CD4-positive, alpha-beta T cell treated with Interleukin-12 subunit alpha and Interleukin-12 subunit beta, for 1 hour (primary cell): ENCODE data around the gene IL18R1.

Source experiments
- DNase-seq: peaks from one replicate; pipeline ENCODE4 v3.0.0-alpha.2; 2020

Gene IL18R1

DNA sequence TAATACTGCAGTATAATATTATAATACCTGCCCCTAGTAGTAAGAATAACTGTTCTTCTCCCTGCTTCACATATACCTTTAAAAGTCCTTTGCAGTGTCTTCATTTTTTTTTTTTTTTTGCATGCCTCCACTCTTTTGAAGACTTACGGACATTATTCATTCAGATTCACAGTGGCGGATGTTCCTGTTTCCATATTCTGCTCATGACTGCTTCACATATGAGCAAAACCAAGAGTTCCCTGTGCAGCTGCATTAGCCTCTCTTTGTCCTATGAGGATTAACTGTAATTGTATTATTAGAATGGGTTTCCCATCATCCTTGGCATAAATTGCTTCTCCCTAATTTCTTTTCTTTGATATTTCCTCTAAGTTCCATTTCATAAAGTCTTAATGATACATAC, 80.1 kb downstream of the IL18R1 start:
- DNase-seq = no peak

DNA sequence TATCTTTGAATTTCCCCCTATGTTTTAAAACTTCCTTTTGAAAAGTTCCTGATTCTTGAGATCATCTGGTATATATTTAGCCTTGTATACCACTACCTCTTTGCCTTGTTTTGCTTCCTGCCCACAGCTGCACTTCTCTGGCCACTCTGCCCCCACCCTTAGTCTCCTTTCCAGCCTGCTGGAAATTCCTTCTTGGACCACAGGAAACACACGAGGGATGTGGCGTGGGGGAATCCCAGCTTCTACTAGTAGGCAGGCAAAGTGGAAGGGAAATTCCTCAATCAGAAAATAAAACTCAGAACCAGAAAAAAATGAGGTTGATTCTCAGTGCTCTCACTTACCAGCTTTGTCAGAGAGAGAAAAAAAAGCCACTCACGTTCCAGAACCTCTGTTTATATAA, 80.7 kb downstream of the IL18R1 start:
- DNase-seq = peak; percentile 28

DNA sequence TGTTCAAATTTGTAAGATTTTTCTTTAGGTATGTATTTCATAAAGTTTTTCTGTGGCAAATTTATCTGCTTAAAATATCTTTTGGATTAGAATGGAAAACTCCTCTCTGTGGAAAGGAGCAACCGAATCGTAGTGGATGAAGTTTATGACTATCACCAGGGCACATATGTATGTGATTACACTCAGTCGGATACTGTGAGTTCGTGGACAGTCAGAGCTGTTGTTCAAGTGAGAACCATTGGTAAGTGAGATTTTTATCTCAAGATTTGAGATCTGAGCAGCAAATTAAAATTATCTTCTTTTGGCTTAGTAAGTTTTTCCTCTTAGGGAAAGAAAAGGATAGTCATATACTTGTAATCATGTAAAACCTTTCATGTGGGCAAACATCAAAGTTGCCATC, 81.5 kb downstream of the IL18R1 start:
- no peak for DNase-seq

DNA sequence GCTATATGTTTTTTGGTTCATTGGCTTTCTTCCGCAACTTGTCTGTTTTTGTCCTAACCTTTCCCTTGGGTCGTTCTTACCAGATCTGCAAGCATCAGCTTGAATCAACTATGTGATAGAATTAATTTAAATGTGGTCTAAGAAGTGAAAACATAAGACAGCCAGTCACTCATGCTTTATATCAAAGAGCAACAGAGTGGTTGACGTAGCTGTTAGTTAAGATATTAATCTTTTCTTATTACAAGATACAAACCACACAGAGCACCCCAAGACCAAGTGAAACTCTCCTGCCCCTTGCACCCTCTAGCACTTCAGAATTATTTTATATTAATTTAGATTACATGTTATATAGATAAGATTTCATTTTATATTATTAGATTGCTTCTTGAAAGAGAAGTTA, 82.5 kb downstream of the IL18R1 start:
- no peak for DNase-seq

DNA sequence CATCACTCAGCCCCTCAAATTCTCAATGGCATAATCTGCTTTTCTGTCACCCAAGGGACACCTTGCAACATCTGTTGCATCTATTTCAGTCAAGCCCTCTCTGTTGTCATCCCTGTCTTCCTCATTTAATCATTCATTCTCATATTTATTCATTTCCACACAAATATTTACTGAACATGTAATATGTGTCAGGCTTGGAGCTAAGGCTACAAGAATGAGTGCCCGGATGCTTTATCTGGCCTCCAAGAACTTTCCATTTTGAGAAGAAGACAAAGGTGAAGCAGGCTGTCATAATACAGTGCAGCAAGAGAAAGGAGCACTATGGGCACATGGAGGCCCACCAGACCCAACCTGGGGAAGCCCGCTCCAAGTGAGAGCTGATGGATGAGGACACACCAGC, 83.0 kb downstream of the IL18R1 start:
- no peak for DNase-seq

- no peak for DNase-seq
Measured at GRCh38 chr2:102439065-102439695, 83.6 kb downstream of the IL18R1 start.

DNA sequence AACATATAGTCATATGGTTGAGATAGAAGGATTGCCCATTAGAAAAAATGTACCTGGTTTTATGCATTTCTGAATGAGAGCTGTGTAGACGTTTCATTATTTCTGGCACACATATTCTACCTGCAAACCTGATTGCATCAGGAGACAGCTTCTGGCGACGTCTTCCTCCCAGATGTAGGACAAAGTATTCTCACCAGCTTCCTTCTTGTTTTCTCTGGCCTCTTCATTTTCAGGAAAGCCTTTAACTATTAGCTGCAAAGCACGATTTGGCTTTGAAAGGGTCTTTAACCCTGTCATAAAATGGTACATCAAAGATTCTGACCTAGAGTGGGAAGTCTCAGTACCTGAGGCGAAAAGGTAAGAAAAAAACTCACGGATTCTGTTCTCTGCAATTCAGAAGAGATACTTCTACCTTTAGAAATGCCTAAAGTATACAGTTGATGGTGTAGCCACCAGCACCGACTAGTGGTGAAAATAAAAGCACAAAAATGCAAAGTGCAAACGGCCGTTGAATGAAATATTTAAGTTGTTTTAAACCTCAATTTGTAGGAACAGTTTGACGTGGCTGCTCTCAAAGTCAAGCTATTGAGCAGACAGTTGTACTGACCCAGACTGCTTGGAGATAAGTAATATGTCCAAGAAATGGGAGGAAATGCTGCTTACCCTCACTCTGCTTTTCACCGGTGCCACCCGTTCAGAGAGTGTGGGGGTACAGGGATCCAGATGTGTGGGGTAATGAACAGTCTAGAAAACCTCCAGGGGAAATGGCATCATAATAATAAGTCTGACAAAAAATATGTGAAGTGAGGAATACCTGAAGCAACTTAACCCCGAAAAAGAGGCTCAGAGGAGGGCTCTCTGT, 87.6 kb downstream of the IL18R1 start:
- DNase-seq = peak; percentile 64

DNA sequence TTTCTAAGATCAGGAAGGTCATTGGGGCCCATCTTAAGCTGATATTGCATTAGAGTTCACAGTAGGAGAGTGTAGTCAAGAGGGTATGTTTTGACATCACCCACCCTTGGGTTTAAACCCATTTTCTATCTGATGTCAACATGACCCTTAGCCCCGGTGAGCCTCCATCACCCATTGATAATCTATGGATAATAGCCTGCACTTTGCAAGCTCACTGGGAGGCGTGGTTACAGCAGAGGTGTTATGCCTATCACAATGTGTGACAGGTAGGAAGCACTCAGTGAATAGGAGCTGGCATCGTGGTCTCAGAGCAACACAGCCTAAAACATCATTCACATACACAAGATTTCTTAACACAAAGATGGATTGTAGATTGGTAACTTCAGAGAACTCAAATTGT, 88.6 kb downstream of the IL18R1 start:
- no peak for DNase-seq

- DNase-seq = no peak
Measured at GRCh38 chr2:102446936-102447335, 91.3 kb downstream of the IL18R1 start.
